SK-N-DZ (cell line): ENCODE data around the gene MSANTD3. TPM values are rescaled to one million over a fixed set of nuclear protein-coding genes. Genes with fewer than 3 reads are reported as not detected.
"Not testable (repeated sequence)": the region's sequence is repeated elsewhere in the genome, so short reads cannot be mapped to it uniquely, and the experiment has no call there.

Source experiments
- DNase-seq: peaks from one replicate; pipeline ENCODE4 v3.0.0-alpha.2; 2015; ENCODE audit warnings: low spot score
- polyA plus RNA-seq, 2 experiments: library from polyadenylated mRNA; depleted of rRNA; stranded (reverse); fragments of >200 nt; gene quantifications; 2 replicates each; pipeline ENCODE4 v1.2.3, GENCODE V29; 2014

MSANTD3 gene, protein sequence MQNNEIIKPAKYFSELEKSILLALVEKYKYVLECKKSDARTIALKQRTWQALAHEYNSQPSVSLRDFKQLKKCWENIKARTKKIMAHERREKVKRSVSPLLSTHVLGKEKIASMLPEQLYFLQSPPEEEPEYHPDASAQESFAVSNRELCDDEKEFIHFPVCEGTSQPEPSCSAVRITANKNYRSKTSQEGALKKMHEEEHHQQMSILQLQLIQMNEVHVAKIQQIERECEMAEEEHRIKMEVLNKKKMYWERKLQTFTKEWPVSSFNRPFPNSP
- 41.0 and 41.8 TPM in 2 replicates for polyA plus RNA-seq (2014; cell fraction: cytosol; rRNA removed)
- polyA plus RNA-seq (2014; cell fraction: nucleus; rRNA removed): 21.2 and 23.6 TPM in 2 replicates

DNA sequence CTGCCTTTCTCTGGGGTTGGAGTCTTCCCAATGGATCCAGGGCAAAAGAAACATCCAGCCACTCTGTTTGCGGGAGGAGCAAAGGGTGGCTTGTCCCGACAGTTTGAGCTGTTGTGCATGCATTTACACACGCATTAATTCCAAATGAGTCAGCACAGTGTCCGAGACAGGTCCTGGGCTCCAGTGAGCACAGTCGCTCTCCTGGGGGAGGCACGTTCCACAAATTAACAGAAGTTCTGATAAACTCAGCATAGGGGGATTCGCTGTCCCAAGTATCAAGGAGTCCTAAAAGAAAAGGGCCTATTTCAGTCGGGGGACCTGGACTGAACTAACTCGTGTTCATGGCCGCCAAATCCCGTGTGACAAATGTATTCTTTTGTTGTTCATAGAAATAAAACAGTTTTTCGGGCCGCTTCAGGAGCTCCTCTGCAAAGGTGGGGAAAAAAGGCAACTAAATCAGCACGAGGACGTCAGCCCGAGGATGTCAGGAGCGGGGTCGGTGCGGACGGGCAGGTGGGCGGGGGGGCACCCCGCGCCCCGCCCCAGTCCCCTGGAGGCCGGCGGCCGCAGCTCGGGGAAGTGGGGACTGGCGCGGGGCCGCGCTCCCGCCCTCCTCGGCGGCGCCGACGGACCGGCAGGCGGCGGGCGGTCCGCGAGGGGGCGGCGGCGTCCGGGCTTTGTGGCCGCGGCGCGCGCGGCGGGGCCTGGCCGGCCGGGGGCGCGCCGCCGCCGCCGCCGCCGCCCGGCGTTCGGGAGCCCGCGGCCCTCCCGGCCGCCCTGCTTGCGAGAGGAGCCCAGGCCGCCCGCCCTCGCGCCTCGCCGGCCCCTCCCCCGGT lies at the start of gene MSANTD3:
Gene MSANTD3, plus strand, starts transcription at position 614 of the 836 bp plus-strand sequence. CDS start 14,796 bp downstream, outside the sequence.
- DNase-seq: peak; percentile 46

DNA sequence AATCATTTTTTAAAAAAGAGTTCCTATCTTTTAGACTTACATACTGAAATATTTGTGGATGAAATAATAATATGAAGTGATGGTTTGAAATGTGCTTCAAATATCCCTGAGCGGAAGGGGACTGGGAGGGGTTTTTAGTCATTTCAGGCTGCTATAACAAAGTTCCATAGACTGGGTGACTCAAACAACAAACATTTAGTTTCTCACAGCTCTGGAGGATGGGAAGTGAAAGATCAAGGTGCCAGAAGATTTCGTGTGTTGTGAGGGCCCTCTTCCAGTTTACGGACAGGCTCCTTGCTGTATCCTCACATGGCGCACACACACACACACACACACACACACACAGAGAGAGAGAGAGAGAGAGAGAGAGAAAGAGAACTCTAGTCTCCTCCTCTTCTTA lies 47.1 kb upstream of the MSANTD3 start:
- no peak for DNase-seq

DNA sequence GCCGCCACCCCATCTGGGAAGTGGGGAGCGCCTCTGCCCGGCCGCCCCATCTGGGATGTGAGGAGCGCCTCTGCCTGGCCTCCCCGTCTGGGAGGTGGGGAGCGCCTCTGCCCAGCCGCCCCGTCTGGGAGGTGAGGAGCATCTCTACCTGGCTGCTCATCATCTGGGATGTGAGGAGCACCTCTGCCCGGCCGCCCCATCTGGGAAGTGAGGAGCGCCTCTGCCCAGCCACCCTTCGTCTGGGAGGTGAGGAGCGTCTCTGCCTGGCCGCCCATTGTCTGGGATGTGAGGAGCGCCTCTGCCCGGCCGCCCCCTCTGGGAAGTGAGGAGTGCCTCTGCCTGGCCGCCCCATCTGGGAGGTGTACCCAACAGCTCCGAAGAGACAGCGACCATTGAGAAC lies 34.0 kb upstream of the MSANTD3 start:
- not testable (repeated sequence) for DNase-seq

- DNase-seq: no peak
Measured at GRCh38 chr9:100394032-100394695, 32.8 kb upstream of the MSANTD3 start.

DNA sequence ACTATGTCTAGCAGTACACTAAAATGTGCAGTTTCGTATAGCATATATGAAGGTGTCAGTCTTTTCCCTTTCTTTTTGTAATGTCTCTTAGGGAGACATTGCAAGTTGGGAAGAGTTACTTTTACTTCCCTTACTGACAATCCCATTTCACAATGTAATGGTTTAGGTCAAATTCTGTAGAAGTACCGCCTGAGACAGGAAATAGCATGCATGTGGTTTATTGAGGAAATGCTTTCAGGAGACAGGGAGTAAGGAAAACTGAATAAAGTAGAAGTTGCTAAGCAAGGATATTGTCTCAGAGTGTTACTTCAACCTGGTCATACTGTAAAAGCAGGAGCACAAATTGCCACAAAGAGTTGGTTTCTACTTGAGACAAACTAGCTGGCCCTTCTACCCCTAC lies 32.1 kb upstream of the MSANTD3 start:
- no peak for DNase-seq

- DNase-seq: no peak
Measured at GRCh38 chr9:100396769-100397168, 30.2 kb upstream of the MSANTD3 start.

GRCh38 chr9:100397529-100398266 lies 29.2 kb upstream of the MSANTD3 start:
- DNase-seq: no peak

GRCh38 chr9:100401042-100401441 lies 25.9 kb upstream of the MSANTD3 start:
- DNase-seq: no peak

DNA sequence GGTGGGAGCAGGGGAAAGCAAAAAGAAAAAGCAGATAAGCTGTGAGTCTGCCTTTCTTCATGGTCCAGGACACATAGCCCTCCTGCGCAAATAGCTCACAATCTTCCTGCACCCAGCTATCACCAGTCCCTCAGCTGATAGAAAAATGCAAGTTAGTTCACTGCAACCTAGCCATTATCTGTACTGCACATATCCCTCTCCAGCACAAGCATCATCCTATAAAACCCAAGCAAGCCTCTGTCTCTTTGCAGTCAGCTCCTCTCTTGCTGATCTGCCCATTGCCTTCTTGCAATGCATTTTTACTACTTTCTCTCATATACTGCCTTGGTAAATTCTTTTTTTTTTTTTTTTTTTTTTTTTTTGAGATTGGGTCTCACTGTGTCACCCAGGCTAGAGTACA lies 20.0 kb upstream of the MSANTD3 start:
- DNase-seq: no peak

GRCh38 chr9:100408546-100409175 lies 18.3 kb upstream of the MSANTD3 start:
- no peak for DNase-seq

GRCh38 chr9:100409176-100409556 lies 17.8 kb upstream of the MSANTD3 start:
- no peak for DNase-seq

- DNase-seq: peak; percentile 95
Measured at GRCh38 chr9:100411472-100412283, 15.3 kb upstream of the MSANTD3 start.

GRCh38 chr9:100413839-100414420 lies 13.0 kb upstream of the MSANTD3 start:
- DNase-seq: no peak

- no peak for DNase-seq
Measured at GRCh38 chr9:100417815-100418214, 9.1 kb upstream of the MSANTD3 start.

GRCh38 chr9:100419166-100419565 lies 7.8 kb upstream of the MSANTD3 start:
- no peak for DNase-seq

- DNase-seq: not testable (repeated sequence)
Measured at GRCh38 chr9:100421116-100421515, 5.8 kb upstream of the MSANTD3 start.

- no peak for DNase-seq
Measured at GRCh38 chr9:100425758-100426157, 1.2 kb upstream of the MSANTD3 start.

DNA sequence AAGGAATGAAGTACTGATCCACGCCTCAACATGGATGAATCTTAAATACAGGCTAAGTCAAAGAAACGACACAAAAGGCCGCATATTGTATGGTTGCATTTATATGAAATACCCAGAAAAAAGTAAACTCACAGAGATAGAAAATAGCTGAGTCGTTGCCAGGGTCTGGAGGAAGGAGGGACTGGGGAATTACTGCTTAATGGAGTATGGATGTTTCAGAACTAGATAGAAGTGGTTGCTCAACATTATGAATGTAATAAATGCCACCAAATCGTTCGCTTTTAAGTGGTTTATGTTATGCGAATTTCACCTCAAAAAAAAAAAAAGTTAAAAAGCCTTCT lies 784 bp upstream of the MSANTD3 start:
- DNase-seq: no peak

GRCh38 chr9:100427366-100428263 lies 672 bp downstream of the MSANTD3 start:
- DNase-seq: peak; percentile 74
